ENCODE results near the gene HIVEP3. TPM values are rescaled to one million over a fixed set of nuclear protein-coding genes. Genes with fewer than 3 reads are reported as not detected.

HIVEP3 gene
- total RNA-seq, 1 experiment from 2014 or later, result 1.2 TPM

GRCh38 chr1:41942278-41942677 is 23.6 kb upstream of the HIVEP3 start:
- H3K4me3 Mint-ChIP-seq (ENCODE audit: unreplicated experiment), result no peak overlapping the region
- intact Hi-C loops (cut with micrococcal nuclease), result no loop called here
- POLR2A ChIA-PET, result interaction anchor here (1.2 kb wide), 1 partner anchor 12 kb away, joined by 8 read pairs; no protein-coding TSS in a partner anchor
- BruUV-seq (replicated peaks), result no TSS peak
- DNase-seq (ENCODE audit: unreplicated experiment), result no peak
- H3K27me3 Mint-ChIP-seq (ENCODE audit: insufficient read depth, unreplicated experiment), result peaks cover 14% of the 10 kb centered on the region
- CTCF ChIA-PET, result no interaction called here
- H3K27ac Mint-ChIP-seq (ENCODE audit: low read depth, unreplicated experiment), result no peak overlapping the region
- no peaks in the 10 kb centered on the region for H3K36me3 Mint-ChIP-seq (ENCODE audit: insufficient read depth, unreplicated experiment)
- no peaks in the 10 kb centered on the region for H3K4me1 Mint-ChIP-seq (ENCODE audit: insufficient read depth, unreplicated experiment)
- H3K9me3 Mint-ChIP-seq (ENCODE audit: unreplicated experiment), result no peaks in the 10 kb centered on the region
- no peak for TF ChIP-seq CTCF (IDR thresholded peaks at IDR 0.05; ENCODE audit: unreplicated experiment)

- no peak for TF ChIP-seq CTCF (IDR thresholded peaks at IDR 0.05; ENCODE audit: unreplicated experiment)
- BruUV-seq (replicated peaks), result no TSS peak
- intact Hi-C loops (cut with micrococcal nuclease), result no loop called here
- Mint-ChIP-seq H3K9me3 (ENCODE audit: unreplicated experiment) (no peaks in the 10 kb centered on the region), H3K4me3 (ENCODE audit: unreplicated experiment) (no peak overlapping the region), H3K36me3 (ENCODE audit: insufficient read depth, unreplicated experiment) (no peaks in the 10 kb centered on the region), H3K27me3 (ENCODE audit: insufficient read depth, unreplicated experiment) (peaks cover 14% of the 10 kb centered on the region), H3K4me1 (ENCODE audit: insufficient read depth, unreplicated experiment) (no peaks in the 10 kb centered on the region), H3K27ac (ENCODE audit: low read depth, unreplicated experiment) (no peak overlapping the region)
- ChIA-PET POLR2A (interaction anchor here (1.2 kb wide), 1 partner anchor 13 kb away, joined by 8 read pairs; no protein-coding TSS in a partner anchor), CTCF (no interaction called here)
- DNase-seq (ENCODE audit: unreplicated experiment), result no peak
Measured at GRCh38 chr1:41941381-41941780, 22.7 kb upstream of the HIVEP3 start.

GRCh38 chr1:41939194-41939593 is 20.5 kb upstream of the HIVEP3 start:
- Mint-ChIP-seq H3K27ac (ENCODE audit: low read depth, unreplicated experiment) (no peak overlapping the region), H3K36me3 (ENCODE audit: insufficient read depth, unreplicated experiment) (no peaks in the 10 kb centered on the region), H3K4me3 (ENCODE audit: unreplicated experiment) (no peak overlapping the region), H3K9me3 (ENCODE audit: unreplicated experiment) (no peaks in the 10 kb centered on the region), H3K4me1 (ENCODE audit: insufficient read depth, unreplicated experiment) (no peaks in the 10 kb centered on the region), H3K27me3 (ENCODE audit: insufficient read depth, unreplicated experiment) (peaks cover 17% of the 10 kb centered on the region)
- no peak for TF ChIP-seq CTCF (IDR thresholded peaks at IDR 0.05; ENCODE audit: unreplicated experiment)
- DNase-seq (ENCODE audit: unreplicated experiment), result no peak
- intact Hi-C loops (cut with micrococcal nuclease), result no loop called here
- POLR2A ChIA-PET, result interaction anchor here (0.7 to 1.0 kb wide), 2 partner anchors 23 to 482 kb away, joined by 3 read pairs; no protein-coding TSS in a partner anchor
- CTCF ChIA-PET, result interaction anchor here (0.5 to 0.6 kb wide), 2 partner anchors 421 to 566 kb away, joined by 3 to 4 read pairs; no protein-coding TSS in a partner anchor
- BruUV-seq (replicated peaks), result no TSS peak

- Mint-ChIP-seq H3K36me3 (ENCODE audit: insufficient read depth, unreplicated experiment) (no peaks in the 10 kb centered on the region), H3K4me3 (ENCODE audit: unreplicated experiment) (no peak overlapping the region), H3K9me3 (ENCODE audit: unreplicated experiment) (no peaks in the 10 kb centered on the region), H3K27me3 (ENCODE audit: insufficient read depth, unreplicated experiment) (peaks cover 41% of the 10 kb centered on the region), H3K4me1 (ENCODE audit: insufficient read depth, unreplicated experiment) (no peaks in the 10 kb centered on the region), H3K27ac (ENCODE audit: low read depth, unreplicated experiment) (no peak overlapping the region)
- intact Hi-C loops (cut with micrococcal nuclease), result no loop called here
- TF ChIP-seq CTCF (IDR thresholded peaks at IDR 0.05; ENCODE audit: unreplicated experiment), result no peak
- DNase-seq (ENCODE audit: unreplicated experiment), result no peak
- BruUV-seq (replicated peaks), result no TSS peak
- ChIA-PET POLR2A (interaction anchor here (1.3 kb wide), 1 partner anchor 17 kb away, joined by 3 read pairs; the partner anchor contains the start of gene HIVEP3), CTCF (no interaction called here)
Measured at GRCh38 chr1:41936107-41936506, 17.4 kb upstream of the HIVEP3 start.

All from MCF 10A (cell line).